Endodermal cell (in vitro differentiated cells): Measurements from ENCODE around the gene PNPLA7. TPM values are rescaled to one million over a fixed set of nuclear protein-coding genes. Genes with fewer than 3 reads are reported as not detected.

Source experiments
- DNase-seq: peaks from one replicate; pipeline ENCODE4 v3.0.0-alpha.2; 2017
- H3K27ac ChIP-seq: 2 replicates; pipeline ENCODE4 v1.5.1; 2013; ENCODE audit warnings: mild to moderate bottlenecking, low read depth, low read length, moderate library complexity
- H3K27me3 ChIP-seq: 2 replicates; pipeline ENCODE4 v1.6.1; 2013; ENCODE audit warnings: mild to moderate bottlenecking, low read length, moderate library complexity; ENCODE audit not compliant: insufficient read depth, control insufficient read depth, poor library complexity, severe bottlenecking
- H3K36me3 ChIP-seq: 2 replicates; pipeline ENCODE4 v1.7.0; 2013; ENCODE audit warnings: mild to moderate bottlenecking, low read length, moderate library complexity; ENCODE audit not compliant: control insufficient read depth, insufficient read depth
- H3K4me1 ChIP-seq: one replicate; pipeline ENCODE4 v1.7.0; 2013; ENCODE audit warnings: low read length; ENCODE audit not compliant: control insufficient read depth, insufficient read depth
- H3K4me3 ChIP-seq: 2 replicates; pipeline ENCODE4 v1.5.1; 2013; ENCODE audit warnings: mild to moderate bottlenecking, low read length, moderate library complexity
- H3K9ac ChIP-seq: 2 replicates; pipeline ENCODE4 v1.6.1; 2013; ENCODE audit warnings: mild to moderate bottlenecking, low read length, moderate library complexity; ENCODE audit not compliant: poor library complexity, severe bottlenecking; ENCODE audit errors: extremely low read depth
- H3K9me3 ChIP-seq: 2 replicates; pipeline ENCODE4 v1.6.1; 2013; ENCODE audit warnings: mild to moderate bottlenecking, low read length, moderate library complexity; ENCODE audit not compliant: control insufficient read depth
- H3K27ac Mint-ChIP-seq: 2 replicates; pipeline ENCODE4 v1.8.0; 2020; ENCODE audit warnings: mixed read lengths
- H3K27me3 Mint-ChIP-seq: 2 replicates; pipeline ENCODE4 v1.8.0; 2021; ENCODE audit warnings: mild to moderate bottlenecking, mixed read lengths; ENCODE audit not compliant: insufficient read depth
- H3K36me3 Mint-ChIP-seq: 2 replicates; pipeline ENCODE4 v1.8.0; 2020; ENCODE audit warnings: low read depth, mixed read lengths
- H3K4me1 Mint-ChIP-seq: 2 replicates; pipeline ENCODE4 v1.8.0; 2020; ENCODE audit warnings: mixed read lengths
- H3K4me3 Mint-ChIP-seq: 2 replicates; pipeline ENCODE4 v1.8.0; 2020; ENCODE audit warnings: mild to moderate bottlenecking, moderate library complexity, mixed read lengths
- H3K9me3 Mint-ChIP-seq: 2 replicates; pipeline ENCODE4 v1.8.0; 2020; ENCODE audit warnings: mild to moderate bottlenecking, mixed read lengths
- CTCF ChIP-seq: fragments of 200-600 bp; sonication (generic); conservative IDR thresholded peaks from 2 replicates; pipeline ENCODE4 v1.5.0; 2021; ENCODE audit warnings: antibody characterized with exemption, mild to moderate bottlenecking
- WGBS, 2 experiments: methylation state at CpG; one replicate each; pipeline versions ENCODE4 v1.1.5 to v1.1.7; 2013; ENCODE audit warnings: missing lambda C conversion rate in 2 of 2, mixed read lengths in 1 of 2; ENCODE audit not compliant: insufficient coverage in 1 of 2, insufficient read length in 1 of 2; 5-methylcytosine and 5-hydroxymethylcytosine counted together
- total RNA-seq, 2 donors: library from RNA; stranded (reverse); fragmentation: NEBNext Ultra II Directional in 1 of 2; extraction: Animal tissue kit (Norgen Biotek cat#: 25700) in 1 of 2; gene quantifications; 2 replicates in 1 of 2; 3 replicates in 1 of 2; pipeline ENCODE4 v1.2.1, GENCODE V29; 2021

The PNPLA7 gene
- total RNA-seq, 2 donors from 2014 or later, result 2.0 to 2.4 TPM

DNA sequence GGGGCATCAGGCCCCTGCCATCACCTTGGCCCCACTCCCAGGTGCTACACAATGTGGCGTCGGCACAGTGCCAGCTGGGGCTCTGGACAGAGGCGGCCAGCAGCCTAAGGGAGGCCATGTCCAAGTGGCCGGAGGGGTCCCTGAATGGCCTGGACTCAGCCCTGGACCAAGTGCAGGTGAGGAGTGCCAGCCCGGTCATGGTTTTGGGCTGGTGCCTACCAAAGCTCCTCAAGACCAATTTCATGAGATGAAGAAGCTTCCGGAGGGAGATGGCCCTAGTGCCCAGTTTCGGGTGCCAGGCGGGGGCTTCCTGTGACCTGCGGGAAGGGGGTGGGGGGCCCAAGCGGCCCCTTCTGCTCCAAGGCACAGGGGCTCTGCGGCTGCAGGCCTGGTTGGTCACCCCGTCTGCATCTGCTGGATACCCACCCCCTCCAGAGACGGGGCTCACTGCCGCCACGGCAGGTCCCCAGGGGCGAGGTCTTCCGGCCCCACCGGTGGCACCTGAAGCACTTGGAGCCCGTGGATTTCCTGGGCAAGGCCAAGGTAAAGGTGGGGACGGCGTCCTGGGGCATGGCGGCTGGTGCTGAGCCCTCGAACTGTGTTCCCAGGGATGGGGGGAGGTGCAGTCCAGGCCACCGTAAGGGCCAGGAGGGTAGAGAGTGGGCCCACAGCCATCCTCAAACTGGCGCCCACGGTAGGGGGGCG is 121.2 kb downstream of the PNPLA7 start:
- no peak for DNase-seq
- H3K9me3 Mint-ChIP-seq, result no peaks in the 10 kb centered on the region
- Histone ChIP-seq H3K27ac (no peak overlapping the region), H3K4me1 (no peaks in the 10 kb centered on the region), H3K4me3 (no peak overlapping the region), H3K9me3 (no peaks in the 10 kb centered on the region), H3K36me3 (no peaks in the 10 kb centered on the region), H3K9ac (no peak overlapping the region), H3K27me3 (no peaks in the 10 kb centered on the region)
- no peaks in the 10 kb centered on the region for H3K4me1 Mint-ChIP-seq
- WGBS, 2 experiments, result 94 to 98% methylated on average over 11 to 27 of the region's 27 CpGs
- no peaks in the 10 kb centered on the region for H3K36me3 Mint-ChIP-seq
- no peak for TF ChIP-seq CTCF
- no peak overlapping the region for H3K4me3 Mint-ChIP-seq
- no peak overlapping the region for H3K27ac Mint-ChIP-seq
- peaks cover 8% of the 10 kb centered on the region for H3K27me3 Mint-ChIP-seq

GRCh38 chr9:137428311-137428630 is 121.9 kb downstream of the PNPLA7 start:
- H3K4me1 Mint-ChIP-seq, result no peaks in the 10 kb centered on the region
- no peak for DNase-seq
- no peak overlapping the region for H3K27ac ChIP-seq
- H3K27me3 ChIP-seq, result no peaks in the 10 kb centered on the region
- no peak overlapping the region for H3K9ac ChIP-seq
- no peak for TF ChIP-seq CTCF
- H3K36me3 Mint-ChIP-seq, result no peaks in the 10 kb centered on the region
- H3K27me3 Mint-ChIP-seq, result peaks cover 8% of the 10 kb centered on the region
- H3K36me3 ChIP-seq, result no peaks in the 10 kb centered on the region
- WGBS, 2 experiments, result 85 to 100% methylated on average over 2 to 6 of the region's 6 CpGs
- no peak overlapping the region for H3K4me3 ChIP-seq
- no peaks in the 10 kb centered on the region for H3K4me1 ChIP-seq
- H3K4me3 Mint-ChIP-seq, result no peak overlapping the region
- no peaks in the 10 kb centered on the region for H3K9me3 Mint-ChIP-seq
- no peak overlapping the region for H3K27ac Mint-ChIP-seq
- H3K9me3 ChIP-seq, result no peaks in the 10 kb centered on the region

GRCh38 chr9:137427454-137428310 is 122.5 kb downstream of the PNPLA7 start:
- H3K4me1 Mint-ChIP-seq, result no peaks in the 10 kb centered on the region
- H3K4me3 Mint-ChIP-seq, result no peak overlapping the region
- Histone ChIP-seq H3K36me3 (no peaks in the 10 kb centered on the region), H3K27me3 (no peaks in the 10 kb centered on the region), H3K4me3 (no peak overlapping the region), H3K9me3 (no peaks in the 10 kb centered on the region), H3K27ac (no peak overlapping the region), H3K9ac (no peak overlapping the region), H3K4me1 (no peaks in the 10 kb centered on the region)
- WGBS, 2 experiments, result 87 to 90% methylated on average over 13 to 27 of the region's 27 CpGs
- H3K27me3 Mint-ChIP-seq, result peaks cover 8% of the 10 kb centered on the region
- DNase-seq, result no peak
- peak; percentile 33 for TF ChIP-seq CTCF
- H3K27ac Mint-ChIP-seq, result no peak overlapping the region
- H3K36me3 Mint-ChIP-seq, result no peaks in the 10 kb centered on the region
- H3K9me3 Mint-ChIP-seq, result no peaks in the 10 kb centered on the region
